ENCODE data around the gene RARG.

- TF ChIP-seq EZH2 (IDR thresholded peaks at IDR 0.05; ENCODE audit: low read length) (no peak), CTCF (optimal IDR thresholded peaks at IDR 0.05 in 1 of 3, IDR thresholded peaks at IDR 0.05 in 1 of 3, conservative IDR thresholded peaks at IDR 0.05 in 1 of 3; ENCODE audit: extremely low read depth in 1 of 3, insufficient read depth in 2 of 3, low read length in 3 of 3) (no peak)
Observed at GRCh38 chr12:53235164-53235563, 3.2 kb upstream of the RARG start.
